ENCODE data around the gene PMPCA. TPM values are rescaled to one million over a fixed set of nuclear protein-coding genes. Genes with fewer than 3 reads are reported as not detected.

The PMPCA gene
- polyA plus RNA-seq, 1 of the 3 experiments (the other 2 are of a cell fraction), result 125 TPM

Other genes starting within 250 kb of the PMPCA start
- gene LHX3, start 205.5 kb upstream of the PMPCA start, polyA plus RNA-seq (2012; rRNA removed), result not detected in 2 replicates
- gene QSOX2, start 164.8 kb upstream of the PMPCA start, polyA plus RNA-seq (2012; rRNA removed), result 25.5 and 26.6 TPM in 2 replicates
- not detected in 2 replicates for gene CCDC187, start 106.6 kb upstream of the PMPCA start, polyA plus RNA-seq (2012; rRNA removed)
- gene GPSM1, start 83.1 kb upstream of the PMPCA start, polyA plus RNA-seq (2012; rRNA removed), result 22.8 and 26.7 TPM in 2 replicates
- 24.5 and 40.6 TPM in 2 replicates for gene DNLZ, start 46.9 kb upstream of the PMPCA start, polyA plus RNA-seq (2012; rRNA removed)
- gene CARD9, start 37.0 kb upstream of the PMPCA start, polyA plus RNA-seq (2012; rRNA removed), result 1.1 and 1.7 TPM in 2 replicates
- 7.7 and 9.2 TPM in 2 replicates for gene SNAPC4, start 10.5 kb upstream of the PMPCA start, polyA plus RNA-seq (2012; rRNA removed)
- 71.3 and 75.0 TPM in 2 replicates for gene ENTR1, start within 50 bp of the PMPCA start, polyA plus RNA-seq (2012; rRNA removed)
- gene INPP5E, start 29.2 kb downstream of the PMPCA start, polyA plus RNA-seq (2012; rRNA removed), result 10.5 and 12.8 TPM in 2 replicates
- 14.8 and 25.9 TPM in 2 replicates for gene SEC16A, start 72.4 kb downstream of the PMPCA start, polyA plus RNA-seq (2012; rRNA removed)
- gene NOTCH1, start 135.4 kb downstream of the PMPCA start, polyA plus RNA-seq (2012; rRNA removed), result 2.6 and 6.6 TPM in 2 replicates

All from SK-N-SH (cell line).